HepG2 (cell line): Measurements from ENCODE around the gene OASL. TPM values are rescaled to one million over a fixed set of nuclear protein-coding genes. Genes with fewer than 3 reads are reported as not detected.

Source experiments
- ARID2 ChIP-seq: sonication (generic); formaldehyde crosslinking; IDR thresholded peaks from 2 replicates; pipeline ENCODE4 v1.8.1; 2022; ENCODE audit warnings: mild to moderate bottlenecking, missing genetic modification reagents, borderline replicate concordance
- ATF1 ChIP-seq: IDR thresholded peaks from 2 replicates; pipeline ENCODE4 v1.6.1; 2016; ENCODE audit warnings: mild to moderate bottlenecking, control low read depth
- ATM ChIP-seq: fragments of 450-650 bp; IDR thresholded peaks from 2 replicates; pipeline ENCODE4 v1.7.1; 2017; ENCODE audit warnings: mild to moderate bottlenecking, borderline replicate concordance
- CENPT ChIP-seq: sonication (generic); formaldehyde crosslinking; IDR thresholded peaks from 2 replicates; pipeline ENCODE4 v1.8.0; 2022; ENCODE audit warnings: low read depth, mild to moderate bottlenecking, moderate library complexity, missing genetic modification reagents
- EED ChIP-seq: sonication (generic); formaldehyde crosslinking; IDR thresholded peaks from 2 replicates; pipeline ENCODE4 v1.5.0; 2020; ENCODE audit warnings: mild to moderate bottlenecking, missing genetic modification reagents
- KDM1A ChIP-seq: IDR thresholded peaks from 2 replicates; pipeline ENCODE4 v1.6.1; 2016; ENCODE audit warnings: missing compliant biosample characterization
- PAWR ChIP-seq: sonication (generic); formaldehyde crosslinking; IDR thresholded peaks from 2 replicates; pipeline ENCODE4 v1.4.0; 2020; ENCODE audit warnings: missing genetic modification reagents, mild to moderate bottlenecking, borderline replicate concordance
- RCOR2 ChIP-seq: IDR thresholded peaks from 2 replicates; pipeline ENCODE4 v1.6.1; 2016; ENCODE audit warnings: missing biosample characterization, missing genetic modification reagents
- SMAD3 ChIP-seq: sonication (generic); formaldehyde crosslinking; IDR thresholded peaks from 2 replicates; pipeline ENCODE4 v1.4.0; 2020; ENCODE audit warnings: missing genetic modification reagents
- SMYD3 ChIP-seq: sonication (generic); formaldehyde crosslinking; IDR thresholded peaks from 2 replicates; pipeline ENCODE4 v1.8.1; 2023; ENCODE audit warnings: mild to moderate bottlenecking, missing genetic modification reagents
- ZMYM2 ChIP-seq: sonication (generic); formaldehyde crosslinking; IDR thresholded peaks from 2 replicates; pipeline ENCODE4 v1.8.0; 2022; ENCODE audit warnings: mild to moderate bottlenecking, missing genetic modification reagents
- ZMYM3 ChIP-seq: sonication (generic); formaldehyde crosslinking; IDR thresholded peaks from 2 replicates; pipeline ENCODE4 v1.5.1; 2020; ENCODE audit warnings: mild to moderate bottlenecking, missing genetic modification reagents
- ZNF138 ChIP-seq: sonication (generic); formaldehyde crosslinking; IDR thresholded peaks from 2 replicates; pipeline ENCODE4 v1.5.0; 2020; ENCODE audit warnings: mild to moderate bottlenecking, low read depth, missing genetic modification reagents
- ZNF253 ChIP-seq: sonication (generic); formaldehyde crosslinking; IDR thresholded peaks from 2 replicates; pipeline ENCODE4 v1.8.0; 2022; ENCODE audit warnings: mild to moderate bottlenecking, missing genetic modification reagents, borderline replicate concordance
- ZNF260 ChIP-seq: sonication (generic); formaldehyde crosslinking; IDR thresholded peaks from 2 replicates; pipeline ENCODE4 v1.4.0; 2020; ENCODE audit warnings: missing genetic modification reagents, low read depth, mild to moderate bottlenecking, borderline replicate concordance
- ZNF282 ChIP-seq: fragments of 450-650 bp; IDR thresholded peaks from 2 replicates; pipeline ENCODE4 v1.6.1; 2018; ENCODE audit not compliant: partially characterized antibody
- ZNF292 ChIP-seq: sonication (generic); formaldehyde crosslinking; IDR thresholded peaks from 2 replicates; pipeline ENCODE4 v1.8.1; 2022; ENCODE audit warnings: mild to moderate bottlenecking, low read depth, missing genetic modification reagents, borderline replicate concordance
- ZNF619 ChIP-seq: sonication (generic); formaldehyde crosslinking; IDR thresholded peaks from 2 replicates; pipeline ENCODE4 v1.4.0; 2020; ENCODE audit warnings: mild to moderate bottlenecking, missing genetic modification reagents
- ZNF629 ChIP-seq: sonication (generic); formaldehyde crosslinking; conservative IDR thresholded peaks from 2 replicates; pipeline ENCODE4 v1.5.0; 2020; ENCODE audit warnings: missing genetic modification reagents
- ZNF746 ChIP-seq: sonication (generic); formaldehyde crosslinking; IDR thresholded peaks from 2 replicates; pipeline ENCODE4 v1.8.0; 2022; ENCODE audit warnings: mild to moderate bottlenecking, missing genetic modification reagents
- polyA plus RNA-seq, 8 experiments: library from polyadenylated mRNA; depleted of rRNA in 3 of 8; stranded (reverse) in 7 of 8; unstranded in 1 of 8; fragments of >200 nt; fragmentation: Illumina TruSeq in 4 of 8; extraction: Trizol in 4 of 8; gene quantifications; 2 replicates each; pipeline versions ENCODE4 v1.2.1 to v1.2.3, GENCODE V29; 2011 to 2016; ENCODE audit warnings: low read depth in 4 of 8, missing spikeins in 1 of 8, mixed read lengths in 1 of 8; ENCODE audit not compliant: insufficient read depth in 1 of 8
- total RNA-seq, 5 experiments: library from RNA; depleted of rRNA; stranded (reverse); fragments of >200 nt; fragmentation: Illumina TruSeq; extraction: Trizol; gene quantifications; 2 replicates each; pipeline ENCODE4 v1.2.3, GENCODE V29; 2016; ENCODE audit warnings: low read depth in 1 of 5
- TF ChIP-seq, protein P1 (sequence below): sonication (generic); formaldehyde crosslinking; IDR thresholded peaks from 2 replicates; pipeline ENCODE4 v1.4.0; 2020; ENCODE audit warnings: missing genetic modification reagents, borderline replicate concordance
- TF ChIP-seq, protein P2 (sequence below): sonication (generic); formaldehyde crosslinking; IDR thresholded peaks from 2 replicates; pipeline ENCODE4 v1.8.1; 2022; ENCODE audit warnings: low read depth, mild to moderate bottlenecking, missing genetic modification reagents
- TF ChIP-seq, protein P3 (sequence below): sonication (generic); formaldehyde crosslinking; IDR thresholded peaks from 2 replicates; pipeline ENCODE4 v1.4.0; 2020; ENCODE audit warnings: missing genetic modification reagents

Gene OASL
- total and polyA plus RNA-seq, 2 of the 13 experiments (the other 11 are each of a cell fraction or from before 2014, with no cell fraction given) = 0.11 to 0.22 TPM

DNA sequence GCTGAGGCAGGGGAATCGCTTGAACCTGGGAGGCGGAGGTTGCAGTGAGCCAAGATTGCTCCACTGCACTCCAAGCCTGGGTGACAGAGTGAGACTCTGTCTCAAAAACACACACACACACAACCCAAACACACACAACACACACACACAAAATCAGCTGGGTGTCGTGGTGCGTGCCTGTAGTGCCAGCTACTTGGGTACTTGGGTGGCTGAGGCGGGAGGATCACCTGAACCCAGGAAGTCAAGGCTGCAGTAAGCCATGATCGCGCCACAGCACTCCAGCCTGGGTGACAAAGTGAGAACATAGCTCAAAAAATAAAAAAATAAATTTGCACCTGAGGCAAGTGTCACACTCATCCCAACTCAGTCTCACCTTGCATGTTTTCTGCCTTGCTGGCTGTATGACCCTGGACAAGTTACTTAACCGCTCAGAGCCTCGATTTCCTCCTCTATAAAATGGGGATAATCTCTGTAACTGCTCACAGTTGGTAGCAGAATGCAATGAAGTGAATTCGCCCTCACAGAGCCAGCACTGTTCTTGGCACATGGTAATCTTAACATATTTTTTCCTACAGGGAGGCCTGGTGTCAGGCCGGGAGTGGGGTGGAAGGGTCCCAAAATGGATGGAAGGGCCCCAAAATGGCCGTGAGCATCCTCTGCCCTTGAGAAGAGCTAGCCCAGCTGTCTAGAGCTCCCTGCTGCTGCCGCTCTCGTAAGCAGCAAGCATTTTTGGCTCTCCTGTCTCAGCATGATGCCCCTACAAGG is 61.3 kb downstream of the OASL start (continued):
- peak; percentile 46; the same call in 1 of the 2 replicates for TF ChIP-seq ZMYM3 (CRISPR knock-in tag)
- no peak for TF ChIP-seq ZMYM2 (CRISPR knock-in tag)
- TF ChIP-seq SMAD3 (CRISPR knock-in tag) = 0 out of 2 replicates have a peak, but pooled peaks have one; percentile 4
- peak; percentile 62 for TF ChIP-seq KDM1A (CRISPR knock-in tag)
- peak; percentile 84; the same call in 1 of the 2 replicates for TF ChIP-seq EED
- TF ChIP-seq SMYD3 (CRISPR knock-in tag) = 0 out of 2 replicates have a peak, but pooled peaks have one; percentile 34
- TF ChIP-seq ATF1 = no peak
- 0 out of 2 replicates have a peak, but pooled peaks have one; percentile 51 for TF ChIP-seq ZNF138 (CRISPR knock-in tag)
- TF ChIP-seq CENPT (CRISPR knock-in tag) = 0 out of 2 replicates have a peak, but pooled peaks have one; percentile 77
- TF ChIP-seq ATM = no peak
- TF ChIP-seq PAWR (CRISPR knock-in tag) = 0 out of 2 replicates have a peak, but pooled peaks have one; percentile 16
- TF ChIP-seq ZNF292 (CRISPR knock-in tag) = no peak
- TF ChIP-seq, protein P1, sequence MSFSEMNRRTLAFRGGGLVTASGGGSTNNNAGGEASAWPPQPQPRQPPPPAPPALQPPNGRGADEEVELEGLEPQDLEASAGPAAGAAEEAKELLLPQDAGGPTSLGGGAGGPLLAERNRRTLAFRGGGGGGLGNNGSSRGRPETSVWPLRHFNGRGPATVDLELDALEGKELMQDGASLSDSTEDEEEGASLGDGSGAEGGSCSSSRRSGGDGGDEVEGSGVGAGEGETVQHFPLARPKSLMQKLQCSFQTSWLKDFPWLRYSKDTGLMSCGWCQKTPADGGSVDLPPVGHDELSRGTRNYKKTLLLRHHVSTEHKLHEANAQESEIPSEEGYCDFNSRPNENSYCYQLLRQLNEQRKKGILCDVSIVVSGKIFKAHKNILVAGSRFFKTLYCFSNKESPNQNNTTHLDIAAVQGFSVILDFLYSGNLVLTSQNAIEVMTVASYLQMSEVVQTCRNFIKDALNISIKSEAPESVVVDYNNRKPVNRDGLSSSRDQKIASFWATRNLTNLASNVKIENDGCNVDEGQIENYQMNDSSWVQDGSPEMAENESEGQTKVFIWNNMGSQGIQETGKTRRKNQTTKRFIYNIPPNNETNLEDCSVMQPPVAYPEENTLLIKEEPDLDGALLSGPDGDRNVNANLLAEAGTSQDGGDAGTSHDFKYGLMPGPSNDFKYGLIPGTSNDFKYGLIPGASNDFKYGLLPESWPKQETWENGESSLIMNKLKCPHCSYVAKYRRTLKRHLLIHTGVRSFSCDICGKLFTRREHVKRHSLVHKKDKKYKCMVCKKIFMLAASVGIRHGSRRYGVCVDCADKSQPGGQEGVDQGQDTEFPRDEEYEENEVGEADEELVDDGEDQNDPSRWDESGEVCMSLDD (CRISPR knock-in tag) = no peak
- TF ChIP-seq ZNF619 (CRISPR knock-in tag) = peak; percentile 18; the same call in 1 of the 2 replicates
- 0 out of 2 replicates have a peak, but pooled peaks have one; percentile 19 for TF ChIP-seq RCOR2 (CRISPR knock-in tag)
- no peak for TF ChIP-seq ZNF746 (CRISPR knock-in tag)
- TF ChIP-seq ZNF260 (CRISPR knock-in tag) = no peak
- peak; percentile 96 for TF ChIP-seq ZNF629 (CRISPR knock-in tag)
- TF ChIP-seq ZNF282 = no peak
- TF ChIP-seq, protein P2, sequence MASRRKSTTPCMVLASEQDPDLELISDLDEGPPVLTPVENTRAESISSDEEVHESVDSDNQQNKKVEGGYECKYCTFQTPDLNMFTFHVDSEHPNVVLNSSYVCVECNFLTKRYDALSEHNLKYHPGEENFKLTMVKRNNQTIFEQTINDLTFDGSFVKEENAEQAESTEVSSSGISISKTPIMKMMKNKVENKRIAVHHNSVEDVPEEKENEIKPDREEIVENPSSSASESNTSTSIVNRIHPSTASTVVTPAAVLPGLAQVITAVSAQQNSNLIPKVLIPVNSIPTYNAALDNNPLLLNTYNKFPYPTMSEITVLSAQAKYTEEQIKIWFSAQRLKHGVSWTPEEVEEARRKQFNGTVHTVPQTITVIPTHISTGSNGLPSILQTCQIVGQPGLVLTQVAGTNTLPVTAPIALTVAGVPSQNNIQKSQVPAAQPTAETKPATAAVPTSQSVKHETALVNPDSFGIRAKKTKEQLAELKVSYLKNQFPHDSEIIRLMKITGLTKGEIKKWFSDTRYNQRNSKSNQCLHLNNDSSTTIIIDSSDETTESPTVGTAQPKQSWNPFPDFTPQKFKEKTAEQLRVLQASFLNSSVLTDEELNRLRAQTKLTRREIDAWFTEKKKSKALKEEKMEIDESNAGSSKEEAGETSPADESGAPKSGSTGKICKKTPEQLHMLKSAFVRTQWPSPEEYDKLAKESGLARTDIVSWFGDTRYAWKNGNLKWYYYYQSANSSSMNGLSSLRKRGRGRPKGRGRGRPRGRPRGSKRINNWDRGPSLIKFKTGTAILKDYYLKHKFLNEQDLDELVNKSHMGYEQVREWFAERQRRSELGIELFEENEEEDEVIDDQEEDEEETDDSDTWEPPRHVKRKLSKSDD = 0 out of 2 replicates have a peak, but pooled peaks have one; percentile 16
- TF ChIP-seq ZNF253 (CRISPR knock-in tag) = 0 out of 2 replicates have a peak, but pooled peaks have one; percentile 1
- TF ChIP-seq, protein P3, sequence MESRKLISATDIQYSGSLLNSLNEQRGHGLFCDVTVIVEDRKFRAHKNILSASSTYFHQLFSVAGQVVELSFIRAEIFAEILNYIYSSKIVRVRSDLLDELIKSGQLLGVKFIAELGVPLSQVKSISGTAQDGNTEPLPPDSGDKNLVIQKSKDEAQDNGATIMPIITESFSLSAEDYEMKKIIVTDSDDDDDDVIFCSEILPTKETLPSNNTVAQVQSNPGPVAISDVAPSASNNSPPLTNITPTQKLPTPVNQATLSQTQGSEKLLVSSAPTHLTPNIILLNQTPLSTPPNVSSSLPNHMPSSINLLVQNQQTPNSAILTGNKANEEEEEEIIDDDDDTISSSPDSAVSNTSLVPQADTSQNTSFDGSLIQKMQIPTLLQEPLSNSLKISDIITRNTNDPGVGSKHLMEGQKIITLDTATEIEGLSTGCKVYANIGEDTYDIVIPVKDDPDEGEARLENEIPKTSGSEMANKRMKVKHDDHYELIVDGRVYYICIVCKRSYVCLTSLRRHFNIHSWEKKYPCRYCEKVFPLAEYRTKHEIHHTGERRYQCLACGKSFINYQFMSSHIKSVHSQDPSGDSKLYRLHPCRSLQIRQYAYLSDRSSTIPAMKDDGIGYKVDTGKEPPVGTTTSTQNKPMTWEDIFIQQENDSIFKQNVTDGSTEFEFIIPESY (CRISPR knock-in tag) = peak; percentile 4; the same call in 1 of the 2 replicates
- 0 out of 2 replicates have a peak, but pooled peaks have one; percentile 13 for TF ChIP-seq ARID2 (CRISPR knock-in tag)
